HG03558 (cell line): Measurements from ENCODE around the gene SEMA4G.

Experiments
- ATAC-seq: cut with Tn5 transposase; IDR thresholded peaks from one replicate; pipeline ENCODE4 v1.9.1; 2021; ENCODE audit warnings: moderate number of reproducible peaks; ENCODE audit not compliant: unreplicated experiment; ENCODE audit errors: extremely low read depth

Gene SEMA4G

GRCh38 chr10:100986623-100986951, 17.3 kb downstream of the SEMA4G start:
- no peak for ATAC-seq

GRCh38 chr10:100986952-100987684, 17.8 kb downstream of the SEMA4G start, which contains the start of the genes MRPL43 and TWNK:
TSS of gene MRPL43 (minus strand) at chr10:100987497. CDS start at chr10:100987443, 54 bp downstream.
TSS of gene TWNK (plus strand) at chr10:100987543. CDS start at chr10:100988211, 668 bp downstream.
- ATAC-seq, result no peak

- no peak for ATAC-seq
Observed at GRCh38 chr10:100987685-100988049, 18.4 kb downstream of the SEMA4G start.

- no peak for ATAC-seq
Observed at GRCh38 chr10:100988166-100988565, 18.9 kb downstream of the SEMA4G start.

- ATAC-seq, result no peak
Observed at GRCh38 chr10:100989088-100989487, 19.8 kb downstream of the SEMA4G start.

- no peak for ATAC-seq
Observed at GRCh38 chr10:100993986-100994708, 24.8 kb downstream of the SEMA4G start.

- no peak for ATAC-seq
Observed at GRCh38 chr10:100995181-100995580, 25.9 kb downstream of the SEMA4G start.

GRCh38 chr10:100996678-100997359, 27.5 kb downstream of the SEMA4G start:
- ATAC-seq, result no peak

- ATAC-seq, result no peak
Observed at GRCh38 chr10:100997360-100998182, 28.3 kb downstream of the SEMA4G start.

GRCh38 chr10:100998183-100998990, 29.1 kb downstream of the SEMA4G start:
- no peak for ATAC-seq

- ATAC-seq, result no peak
Observed at GRCh38 chr10:100998991-100999741, 29.9 kb downstream of the SEMA4G start.

- no peak for ATAC-seq
Observed at GRCh38 chr10:100999742-101000126, 30.4 kb downstream of the SEMA4G start, which contains the start of gene LZTS2. TSS of gene LZTS2 (plus strand) at chr10:100999808. CDS start at chr10:101002539, 2,731 bp downstream.

GRCh38 chr10:101000127-101000914, 31.0 kb downstream of the SEMA4G start:
- no peak for ATAC-seq

GRCh38 chr10:101000915-101001658, 31.8 kb downstream of the SEMA4G start:
- ATAC-seq, result no peak

GRCh38 chr10:101001659-101002035, 32.3 kb downstream of the SEMA4G start:
- no peak for ATAC-seq

GRCh38 chr10:101002456-101002855, 33.2 kb downstream of the SEMA4G start:
- ATAC-seq, result no peak

- ATAC-seq, result no peak
Observed at GRCh38 chr10:101003639-101004206, 34.4 kb downstream of the SEMA4G start.
